ENCODE data around the gene GNAI1.
"Not testable (repeated sequence)": the region's sequence is repeated elsewhere in the genome, so short reads cannot be mapped to it uniquely, and the experiment has no call there.

The GNAI1 gene

GRCh38 chr7:80132594-80132993, 2.0 kb upstream of the GNAI1 start:
- no peak for DNase-seq (ENCODE audit: low read depth in 2 of 2)

- no peak for DNase-seq (ENCODE audit: low read depth in 2 of 2)
Measured at GRCh38 chr7:80133361-80134114, 1.1 kb upstream of the GNAI1 start.

GRCh38 chr7:80134115-80134535, 506 bp upstream of the GNAI1 start:
- DNase-seq (ENCODE audit: low read depth in 2 of 2) = no peak

- peak; percentile 18 to 20 for DNase-seq (ENCODE audit: low read depth in 2 of 2)
Measured at GRCh38 chr7:80135309-80136104, 876 bp downstream of the GNAI1 start.

- DNase-seq (ENCODE audit: low read depth in 2 of 2) = no peak
Measured at GRCh38 chr7:80136261-80137055, 1.8 kb downstream of the GNAI1 start.

GRCh38 chr7:80137410-80137809, 2.8 kb downstream of the GNAI1 start:
- no peak for DNase-seq (ENCODE audit: low read depth in 2 of 2)

GRCh38 chr7:80139236-80139635, 4.6 kb downstream of the GNAI1 start:
- DNase-seq (ENCODE audit: low read depth in 2 of 2) = no peak

GRCh38 chr7:80140388-80140787, 5.8 kb downstream of the GNAI1 start:
- no peak for DNase-seq (ENCODE audit: low read depth in 2 of 2)

- DNase-seq (ENCODE audit: low read depth in 2 of 2) = no peak
Measured at GRCh38 chr7:80141376-80141775, 6.7 kb downstream of the GNAI1 start.

GRCh38 chr7:80142853-80143580, 8.4 kb downstream of the GNAI1 start:
- DNase-seq (ENCODE audit: low read depth in 2 of 2) = no peak

GRCh38 chr7:80145780-80146422, 11.3 kb downstream of the GNAI1 start:
- no peak for DNase-seq (ENCODE audit: low read depth in 2 of 2)

- DNase-seq (ENCODE audit: low read depth in 2 of 2) = no peak
Measured at GRCh38 chr7:80146545-80147182, 12.0 kb downstream of the GNAI1 start.

- no peak for DNase-seq (ENCODE audit: low read depth in 2 of 2)
Measured at GRCh38 chr7:80147543-80148391, 13.1 kb downstream of the GNAI1 start.

- DNase-seq (ENCODE audit: low read depth in 2 of 2) = no peak
Measured at GRCh38 chr7:80150611-80151273, 16.1 kb downstream of the GNAI1 start.

- DNase-seq (ENCODE audit: low read depth in 2 of 2) = peak; percentile 6 to 12
Measured at GRCh38 chr7:80151274-80151665, 16.6 kb downstream of the GNAI1 start.

- no peak for DNase-seq (ENCODE audit: low read depth in 2 of 2)
Measured at GRCh38 chr7:80153446-80153845, 18.8 kb downstream of the GNAI1 start.

- DNase-seq (ENCODE audit: low read depth in 2 of 2) = no peak
Measured at GRCh38 chr7:80154656-80155333, 20.2 kb downstream of the GNAI1 start.

GRCh38 chr7:80155374-80155773, 20.7 kb downstream of the GNAI1 start:
- no peak for DNase-seq (ENCODE audit: low read depth in 2 of 2)

- not testable (repeated sequence) for DNase-seq (ENCODE audit: low read depth in 2 of 2)
Measured at GRCh38 chr7:80157770-80158169, 23.1 kb downstream of the GNAI1 start.
